ENCODE measurements around the gene STAP2.

GRCh38 chr19:4279267-4279529, 59.4 kb downstream of the STAP2 start:
- no peak for TF ChIP-seq FOXP2 (optimal IDR thresholded peaks at IDR 0.05; ENCODE audit: control extremely low read depth, extremely low read length, insufficient read depth)
- TF ChIP-seq POLR2AphosphoS5 (IDR thresholded peaks at IDR 0.05; ENCODE audit: borderline replicate concordance, low read depth, low read length) = no peak
- TF ChIP-seq EZH2 (IDR thresholded peaks at IDR 0.05) = no peak
